Measurements from ENCODE around the gene GLI2. TPM values are rescaled to one million over a fixed set of nuclear protein-coding genes. Genes with fewer than 3 reads are reported as not detected.

GLI2 gene
- total and polyA plus RNA-seq, 9 of the 15 experiments (the other 6 are each of a cell fraction or from before 2014, with no cell fraction given), result 0.24 TPM; not detected in 8

DNA sequence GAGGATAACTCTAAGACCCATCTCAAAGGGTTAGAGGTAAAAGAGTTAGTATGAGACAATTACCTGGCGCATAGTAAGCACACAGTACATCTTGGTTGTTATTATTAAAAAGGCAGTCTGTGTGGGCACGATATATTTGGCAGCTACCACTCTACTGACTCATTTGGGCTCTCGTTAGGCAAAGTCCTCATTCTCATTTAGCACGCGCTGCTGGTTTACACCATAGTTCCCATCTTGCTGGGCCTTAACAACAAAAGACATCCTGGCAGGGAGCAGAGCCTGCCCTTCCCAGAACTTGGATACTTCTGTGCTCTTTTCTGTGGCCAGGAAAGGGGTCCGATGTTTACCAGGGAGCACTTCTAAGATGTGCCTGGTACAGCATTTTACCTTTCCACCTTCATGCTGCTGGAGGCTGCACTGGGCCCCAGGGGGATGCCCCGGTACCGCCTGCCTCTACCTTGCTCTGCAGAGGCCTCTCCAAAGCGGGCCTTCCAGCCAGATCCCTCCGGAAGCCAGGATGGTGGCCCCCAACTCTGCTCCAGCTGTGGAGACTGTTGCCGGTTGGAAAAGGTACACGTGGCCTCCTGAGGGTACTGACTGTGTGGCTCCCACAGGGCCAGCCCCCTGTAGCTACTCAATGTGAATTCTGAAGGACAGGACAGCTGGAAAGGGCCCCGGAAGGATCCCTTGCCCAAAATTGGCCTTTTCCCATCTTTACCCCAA, 15.0 kb downstream of the GLI2 start:
- Histone ChIP-seq H3K9ac (ENCODE audit: insufficient read depth in 1 of 2, low read depth in 2 of 2, low read length in 2 of 2) (no peak overlapping the region), H3K4me1 (replicated peaks in 1 of 2; ENCODE audit: control insufficient read depth in 2 of 2, insufficient read depth in 2 of 2, low read length in 2 of 2) (no peaks in the 10 kb centered on the region), H3K4me3 (no peak overlapping the region), H3K27me3 (ENCODE audit: control insufficient read depth in 2 of 2, insufficient read depth in 2 of 2, low read length in 2 of 2) (peaks cover 0 to 34% of the 10 kb centered on the region in 2 experiments; a peak in 2 of 5 replicates), H2AFZ (ENCODE audit: low read depth, low read length) (no peak overlapping the region), H3K79me2 (ENCODE audit: control insufficient read depth, insufficient read depth, low read length) (no peaks in the 10 kb centered on the region), H3K9me1 (ENCODE audit: control insufficient read depth, insufficient read depth, low read length) (no peaks in the 10 kb centered on the region), H3K9me3 (replicated peaks; ENCODE audit: control insufficient read depth, insufficient read depth, low read depth, low read length) (no peaks in the 10 kb centered on the region), H3K4me2 (ENCODE audit: insufficient read depth, low read length) (no peak overlapping the region), H3K27ac (ENCODE audit: extremely low read depth, low read depth, low read length) (no peak overlapping the region), H3K36me3 (ENCODE audit: control insufficient read depth, insufficient read depth, low read length) (no peaks in the 10 kb centered on the region), H4K20me1 (replicated peaks; ENCODE audit: control insufficient read depth, insufficient read depth, low read length) (peaks cover 3% of the 10 kb centered on the region; the same call in 1 of the 2 replicates)
- FAIRE-seq, result no peak
- in situ Hi-C loops (cut with MboI), result no loop called here
- no peak for ATAC-seq
- intact Hi-C loops (cut with micrococcal nuclease), result no loop called here
- TF ChIP-seq, protein P1, sequence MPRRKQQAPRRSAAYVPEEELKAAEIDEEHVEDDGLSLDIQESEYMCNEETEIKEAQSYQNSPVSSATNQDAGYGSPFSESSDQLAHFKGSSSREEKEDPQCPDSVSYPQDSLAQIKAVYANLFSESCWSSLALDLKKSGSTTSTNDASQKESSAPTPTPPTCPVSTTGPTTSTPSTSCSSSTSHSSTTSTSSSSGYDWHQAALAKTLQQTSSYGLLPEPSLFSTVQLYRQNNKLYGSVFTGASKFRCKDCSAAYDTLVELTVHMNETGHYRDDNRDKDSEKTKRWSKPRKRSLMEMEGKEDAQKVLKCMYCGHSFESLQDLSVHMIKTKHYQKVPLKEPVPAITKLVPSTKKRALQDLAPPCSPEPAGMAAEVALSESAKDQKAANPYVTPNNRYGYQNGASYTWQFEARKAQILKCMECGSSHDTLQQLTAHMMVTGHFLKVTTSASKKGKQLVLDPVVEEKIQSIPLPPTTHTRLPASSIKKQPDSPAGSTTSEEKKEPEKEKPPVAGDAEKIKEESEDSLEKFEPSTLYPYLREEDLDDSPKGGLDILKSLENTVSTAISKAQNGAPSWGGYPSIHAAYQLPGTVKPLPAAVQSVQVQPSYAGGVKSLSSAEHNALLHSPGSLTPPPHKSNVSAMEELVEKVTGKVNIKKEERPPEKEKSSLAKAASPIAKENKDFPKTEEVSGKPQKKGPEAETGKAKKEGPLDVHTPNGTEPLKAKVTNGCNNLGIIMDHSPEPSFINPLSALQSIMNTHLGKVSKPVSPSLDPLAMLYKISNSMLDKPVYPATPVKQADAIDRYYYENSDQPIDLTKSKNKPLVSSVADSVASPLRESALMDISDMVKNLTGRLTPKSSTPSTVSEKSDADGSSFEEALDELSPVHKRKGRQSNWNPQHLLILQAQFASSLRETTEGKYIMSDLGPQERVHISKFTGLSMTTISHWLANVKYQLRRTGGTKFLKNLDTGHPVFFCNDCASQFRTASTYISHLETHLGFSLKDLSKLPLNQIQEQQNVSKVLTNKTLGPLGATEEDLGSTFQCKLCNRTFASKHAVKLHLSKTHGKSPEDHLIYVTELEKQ (CRISPR knock-in tag; IDR thresholded peaks at IDR 0.05), result no peak
- TF ChIP-seq SMARCA5 (IDR thresholded peaks at IDR 0.05) (no peak), HOXB6 (CRISPR knock-in tag; IDR thresholded peaks at IDR 0.05; ENCODE audit: borderline replicate concordance) (no peak), DACH1 (IDR thresholded peaks at IDR 0.05; ENCODE audit: partially characterized antibody) (no peak), CBX1 (IDR thresholded peaks at IDR 0.05; ENCODE audit: low read depth) (no peak), CREBBP (IDR thresholded peaks at IDR 0.05; ENCODE audit: low read depth, low read length) (no peak), MAFF (IDR thresholded peaks at IDR 0.05; ENCODE audit: low read length) (no peak)
- ChIA-PET POLR2A (no interaction called here), CTCF (ENCODE audit: low intra/inter-chr PET ratio) (no interaction called here)
- DNase-seq (ENCODE audit: extremely low read depth in 1 of 4, low spot score in 3 of 4), result no peak
- WGBS (ENCODE audit: insufficient coverage, low coverage, missing lambda C conversion rate), result 4% methylated on average over 13 of the region's 13 CpGs
- no TSS peak for BruUV-seq (replicated peaks)

Measured in K562 (cell line).